Right cardiac atrium (tissue), 5 donors: ENCODE data around the gene PTPRM. TPM values are rescaled to one million over a fixed set of nuclear protein-coding genes. Genes with fewer than 3 reads are reported as not detected.

ENCODE experiments used
- ATAC-seq, 2 donors: fragments of 200-7000 bp; cut with Tn5 transposase; one replicate each; pipeline versions ENCODE4 v1.8.0 to v1.9.1; 2020; ENCODE audit warnings: moderate library complexity in 2 of 2, mild to moderate bottlenecking in 1 of 2
- DNase-seq, 3 donors: peaks; one replicate each; pipeline ENCODE4 v3.0.0-alpha.2; 2020
- H3K27ac ChIP-seq: one replicate; pipeline ENCODE4 v1.5.1; 2013; ENCODE audit warnings: mild to moderate bottlenecking, low read length, control low read depth, moderate library complexity
- H3K27me3 ChIP-seq: one replicate; pipeline ENCODE4 v1.6.1; 2013; ENCODE audit not compliant: control insufficient read depth, insufficient read depth
- H3K4me1 ChIP-seq: one replicate; pipeline ENCODE4 v1.6.1; 2013; ENCODE audit warnings: low read length; ENCODE audit not compliant: control insufficient read depth, insufficient read depth
- H3K4me3 ChIP-seq: one replicate; pipeline ENCODE4 v1.5.1; 2013; ENCODE audit warnings: low read length, control low read depth
- H3K9me3 ChIP-seq: one replicate; pipeline ENCODE4 v1.6.1; 2013; ENCODE audit warnings: low read length; ENCODE audit not compliant: control insufficient read depth
- WGBS: extraction: QIAGEN DNeasy Blood & Tissue Kit; methylation state at CpG from one replicate; pipeline ENCODE4 v1.1.7; 2013; 5-methylcytosine and 5-hydroxymethylcytosine counted together
- intact Hi-C, 4 donors: fragments of 100-400 bp; cut with DNase I; formaldehyde crosslinking; loops; one replicate each; pipeline versions ENCODE4 v1.11.0 to v1.14.0; 2022 to 2023
- polyA plus RNA-seq: library from polyadenylated mRNA; stranded (reverse); fragments of 200-250 nt; gene quantifications from one replicate; pipeline ENCODE4 v1.2.3, GENCODE V29; 2013
- total RNA-seq, 4 donors: library from RNA; stranded (reverse); fragmentation: NEBNext Ultra II Directional; extraction: Animal tissue kit (Norgen Biotek cat#: 25700); gene quantifications; one replicate each; pipeline ENCODE4 v1.2.1, GENCODE V29; 2021
- donor health status: healthy with polysubstance abuse.
- donor health status: DM: no; HTN: yes; CAD: no.
- donor health status: DM: no; HTN: no; CAD: no.
- donor health status: DM: no; HTN: yes; CAD: no; lungs with severe emphysema.
- donor health status: DM: yes; HTN: yes; CAD: no.

Gene PTPRM
- total and polyA plus RNA-seq, 5 donors = 55.1 to 81.5 (median 63.4) TPM

GRCh38 chr18:7760967-7761948 lies 194.1 kb downstream of the PTPRM start:
- no peaks in the 10 kb centered on the region for H3K27me3 ChIP-seq
- peak in 1 of 2 donors; percentile 81 for ATAC-seq
- H3K9me3 ChIP-seq = no peaks in the 10 kb centered on the region
- H3K27ac ChIP-seq = no peak overlapping the region
- WGBS = 64% methylated on average over 6 of the region's 6 CpGs
- DNase-seq = no peak
- no peak overlapping the region for H3K4me3 ChIP-seq
- intact Hi-C loops = no loop called here
- peaks cover 12% of the 10 kb centered on the region for H3K4me1 ChIP-seq

GRCh38 chr18:7764405-7764804 lies 197.3 kb downstream of the PTPRM start:
- no peaks in the 10 kb centered on the region for H3K27me3 ChIP-seq
- intact Hi-C loops = no loop called here
- H3K27ac ChIP-seq = no peak overlapping the region
- no peak for ATAC-seq
- H3K4me1 ChIP-seq = peaks cover 6% of the 10 kb centered on the region
- H3K4me3 ChIP-seq = no peak overlapping the region
- WGBS = 77% methylated on average over 2 of the region's 2 CpGs
- no peak for DNase-seq
- H3K9me3 ChIP-seq = no peaks in the 10 kb centered on the region

GRCh38 chr18:7766346-7766745 lies 199.2 kb downstream of the PTPRM start:
- 88% methylated on average over 4 of the region's 4 CpGs for WGBS
- H3K27me3 ChIP-seq = no peaks in the 10 kb centered on the region
- peaks cover 4% of the 10 kb centered on the region for H3K4me1 ChIP-seq
- no peak for ATAC-seq
- DNase-seq = no peak
- intact Hi-C loops = no loop called here
- H3K9me3 ChIP-seq = no peaks in the 10 kb centered on the region
- no peak overlapping the region for H3K4me3 ChIP-seq
- no peak overlapping the region for H3K27ac ChIP-seq

- Histone ChIP-seq H3K4me3 (no peak overlapping the region), H3K9me3 (no peaks in the 10 kb centered on the region), H3K27ac (no peak overlapping the region), H3K27me3 (no peaks in the 10 kb centered on the region), H3K4me1 (peaks cover 4% of the 10 kb centered on the region)
- intact Hi-C loops = no loop called here
- ATAC-seq = no peak
- 97% methylated on average over 1 of the region's 1 CpG for WGBS
- DNase-seq = no peak
Observed at GRCh38 chr18:7766817-7767216, 199.7 kb downstream of the PTPRM start.

- WGBS = 33% methylated on average over 4 of the region's 4 CpGs
- intact Hi-C loops = no loop called here
- Histone ChIP-seq H3K4me1 (no peaks in the 10 kb centered on the region), H3K27ac (no peak overlapping the region), H3K9me3 (no peaks in the 10 kb centered on the region), H3K4me3 (no peak overlapping the region), H3K27me3 (no peaks in the 10 kb centered on the region)
- no peak for DNase-seq
- no peak for ATAC-seq
Observed at GRCh38 chr18:7770908-7771307, 203.8 kb downstream of the PTPRM start.

- no peak for ATAC-seq
- H3K4me3 ChIP-seq = no peak overlapping the region
- no peak for DNase-seq
- intact Hi-C loops = no loop called here
- H3K4me1 ChIP-seq = no peaks in the 10 kb centered on the region
- H3K9me3 ChIP-seq = no peaks in the 10 kb centered on the region
- H3K27ac ChIP-seq = no peak overlapping the region
- H3K27me3 ChIP-seq = no peaks in the 10 kb centered on the region
Observed at GRCh38 chr18:7772510-7772888, 205.4 kb downstream of the PTPRM start.

GRCh38 chr18:7772951-7773350 lies 205.8 kb downstream of the PTPRM start:
- no peak for ATAC-seq
- Histone ChIP-seq H3K4me3 (no peak overlapping the region), H3K27ac (no peak overlapping the region), H3K9me3 (no peaks in the 10 kb centered on the region), H3K4me1 (no peaks in the 10 kb centered on the region), H3K27me3 (no peaks in the 10 kb centered on the region)
- 59% methylated on average over 2 of the region's 2 CpGs for WGBS
- DNase-seq = no peak
- intact Hi-C loops = no loop called here

- H3K27ac ChIP-seq = no peak overlapping the region
- ATAC-seq (no peak), DNase-seq (no peak)
- 70% methylated on average over 4 of the region's 4 CpGs for WGBS
- no peaks in the 10 kb centered on the region for H3K4me1 ChIP-seq
- H3K4me3 ChIP-seq = no peak overlapping the region
- no peaks in the 10 kb centered on the region for H3K9me3 ChIP-seq
- no peaks in the 10 kb centered on the region for H3K27me3 ChIP-seq
- intact Hi-C loops = no loop called here
Observed at GRCh38 chr18:7775128-7775527, 208.0 kb downstream of the PTPRM start.

GRCh38 chr18:7775843-7776242 lies 208.7 kb downstream of the PTPRM start:
- Histone ChIP-seq H3K4me1 (no peaks in the 10 kb centered on the region), H3K27ac (no peak overlapping the region), H3K27me3 (no peaks in the 10 kb centered on the region), H3K4me3 (no peak overlapping the region), H3K9me3 (no peaks in the 10 kb centered on the region)
- 88% methylated on average over 2 of the region's 2 CpGs for WGBS
- intact Hi-C loops = no loop called here
- ATAC-seq (no peak), DNase-seq (no peak)

- Histone ChIP-seq H3K4me1 (no peaks in the 10 kb centered on the region), H3K27me3 (no peaks in the 10 kb centered on the region), H3K9me3 (no peaks in the 10 kb centered on the region), H3K4me3 (no peak overlapping the region), H3K27ac (no peak overlapping the region)
- intact Hi-C loops = no loop called here
- WGBS = 70% methylated on average over 7 of the region's 7 CpGs
- DNase-seq = no peak
- no peak for ATAC-seq
Observed at GRCh38 chr18:7778181-7778580, 211.1 kb downstream of the PTPRM start.

GRCh38 chr18:7779211-7779610 lies 212.1 kb downstream of the PTPRM start:
- Histone ChIP-seq H3K27ac (no peak overlapping the region), H3K4me3 (no peak overlapping the region), H3K9me3 (no peaks in the 10 kb centered on the region), H3K27me3 (no peaks in the 10 kb centered on the region), H3K4me1 (no peaks in the 10 kb centered on the region)
- intact Hi-C loops = no loop called here
- WGBS = 92% methylated on average over 3 of the region's 3 CpGs
- no peak for DNase-seq
- no peak for ATAC-seq
